ENCODE measurements around the gene ITPRIPL2. TPM values are rescaled to one million over a fixed set of nuclear protein-coding genes. Genes with fewer than 3 reads are reported as not detected.

The ITPRIPL2 gene
- total RNA-seq, 1 donor from 2014 or later, result 5.1 TPM

- DNase-seq, result no peak
Measured at GRCh38 chr16:19093631-19094541, 19.9 kb upstream of the ITPRIPL2 start.

GRCh38 chr16:19094542-19095365, 19.0 kb upstream of the ITPRIPL2 start:
- DNase-seq, result no peak

GRCh38 chr16:19095654-19096053, 18.1 kb upstream of the ITPRIPL2 start:
- DNase-seq, result no peak

GRCh38 chr16:19098173-19098572, 15.6 kb upstream of the ITPRIPL2 start:
- no peak for DNase-seq

GRCh38 chr16:19102187-19102872, 11.4 kb upstream of the ITPRIPL2 start:
- no peak for DNase-seq

- DNase-seq, result no peak
Measured at GRCh38 chr16:19104607-19105006, 9.2 kb upstream of the ITPRIPL2 start.

GRCh38 chr16:19105131-19105530, 8.6 kb upstream of the ITPRIPL2 start:
- no peak for DNase-seq

- DNase-seq, result no peak
Measured at GRCh38 chr16:19105891-19106624, 7.7 kb upstream of the ITPRIPL2 start.

GRCh38 chr16:19106625-19107020, 7.1 kb upstream of the ITPRIPL2 start:
- DNase-seq, result no peak

- no peak for DNase-seq
Measured at GRCh38 chr16:19108409-19109287, 5.1 kb upstream of the ITPRIPL2 start.

- no peak for DNase-seq
Measured at GRCh38 chr16:19109288-19109664, 4.5 kb upstream of the ITPRIPL2 start.

GRCh38 chr16:19110537-19111360, 3.0 kb upstream of the ITPRIPL2 start:
- no peak for DNase-seq

GRCh38 chr16:19112099-19112407, 1.7 kb upstream of the ITPRIPL2 start:
- no peak for DNase-seq

GRCh38 chr16:19114359-19115147, 789 bp downstream of the ITPRIPL2 start:
- no peak for DNase-seq

GRCh38 chr16:19115148-19116021, 1.6 kb downstream of the ITPRIPL2 start:
- no peak for DNase-seq

GRCh38 chr16:19116711-19117449, 3.1 kb downstream of the ITPRIPL2 start:
- DNase-seq, result no peak

- DNase-seq, result peak; percentile 31
Measured at GRCh38 chr16:19118938-19119431, 5.2 kb downstream of the ITPRIPL2 start.

Measured in occipital lobe (tissue), 2 donors.